OCI-LY7 (cell line): ENCODE measurements around the gene ZNF14.

Experiments used
- EZH2phosphoT487 ChIP-seq: fragments of 200-600 bp; sonication (generic); IDR thresholded peaks from 2 replicates; pipeline ENCODE4 v1.6.1; 2018; ENCODE audit warnings: low read depth, borderline replicate concordance, mild to moderate bottlenecking, mixed run types, antibody characterized with exemption, low read length, moderate library complexity, mixed read lengths
- TF ChIP-seq, protein P1 (sequence below): fragments of 200-600 bp; sonication (generic); conservative IDR thresholded peaks from 2 replicates; pipeline ENCODE4 v1.5.1; 2014; ENCODE audit warnings: mild to moderate bottlenecking, antibody characterized with exemption, low read length, moderate library complexity, mixed read lengths

DNA sequence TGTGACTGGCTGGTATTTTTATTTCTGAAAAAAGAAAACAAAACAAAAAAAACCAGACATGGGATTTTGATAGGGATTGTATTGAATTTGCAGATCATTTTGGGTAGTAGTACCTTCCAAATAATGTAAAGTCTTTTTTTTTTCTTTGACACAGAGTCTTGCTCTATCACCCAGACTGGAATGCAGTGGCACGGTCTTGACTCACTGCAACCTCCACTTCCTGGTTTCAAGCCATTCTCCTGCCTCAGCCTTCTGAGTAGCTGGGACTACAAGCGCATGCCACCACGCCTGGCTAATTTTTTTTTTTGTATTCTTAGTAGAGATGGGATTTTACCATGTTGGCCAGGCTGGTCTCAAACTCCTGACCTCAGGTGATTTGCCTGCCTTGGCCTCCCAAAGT, 60.1 kb downstream of the ZNF14 start:
- TF ChIP-seq, protein P1, sequence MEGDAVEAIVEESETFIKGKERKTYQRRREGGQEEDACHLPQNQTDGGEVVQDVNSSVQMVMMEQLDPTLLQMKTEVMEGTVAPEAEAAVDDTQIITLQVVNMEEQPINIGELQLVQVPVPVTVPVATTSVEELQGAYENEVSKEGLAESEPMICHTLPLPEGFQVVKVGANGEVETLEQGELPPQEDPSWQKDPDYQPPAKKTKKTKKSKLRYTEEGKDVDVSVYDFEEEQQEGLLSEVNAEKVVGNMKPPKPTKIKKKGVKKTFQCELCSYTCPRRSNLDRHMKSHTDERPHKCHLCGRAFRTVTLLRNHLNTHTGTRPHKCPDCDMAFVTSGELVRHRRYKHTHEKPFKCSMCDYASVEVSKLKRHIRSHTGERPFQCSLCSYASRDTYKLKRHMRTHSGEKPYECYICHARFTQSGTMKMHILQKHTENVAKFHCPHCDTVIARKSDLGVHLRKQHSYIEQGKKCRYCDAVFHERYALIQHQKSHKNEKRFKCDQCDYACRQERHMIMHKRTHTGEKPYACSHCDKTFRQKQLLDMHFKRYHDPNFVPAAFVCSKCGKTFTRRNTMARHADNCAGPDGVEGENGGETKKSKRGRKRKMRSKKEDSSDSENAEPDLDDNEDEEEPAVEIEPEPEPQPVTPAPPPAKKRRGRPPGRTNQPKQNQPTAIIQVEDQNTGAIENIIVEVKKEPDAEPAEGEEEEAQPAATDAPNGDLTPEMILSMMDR, result no peak
- no peak for TF ChIP-seq EZH2phosphoT487
